Uterus (tissue), 4 donors: ENCODE measurements around the gene ISYNA1. TPM values are rescaled to one million over a fixed set of nuclear protein-coding genes. Genes with fewer than 3 reads are reported as not detected.

Source experiments
- DNase-seq, 2 donors: peaks; one replicate each; pipeline ENCODE4 v3.0.0-alpha.2; 2019 to 2020
- H3K27ac ChIP-seq, 2 donors: fragments of 200-600 bp; sonication (generic); 1 replicate in 1 of 2; 2 replicates in 1 of 2; pipeline ENCODE4 v1.5.1; 2016 to 2018
- H3K27me3 ChIP-seq, 2 donors: fragments of 200-600 bp; sonication (generic); one replicate each; pipeline ENCODE4 v1.5.1; 2018 to 2019; ENCODE audit warnings: control low read depth in 1 of 2
- H3K36me3 ChIP-seq, 2 donors: fragments of 200-600 bp; sonication (generic); one replicate each; pipeline ENCODE4 v1.5.1; 2019; ENCODE audit warnings: control low read depth in 1 of 2
- H3K4me1 ChIP-seq, 2 donors: fragments of 200-600 bp; sonication (generic); one replicate each; pipeline ENCODE4 v1.5.1; 2018 to 2019; ENCODE audit warnings: control low read depth in 1 of 2
- H3K4me3 ChIP-seq, 2 donors: fragments of 200-600 bp; sonication (generic); 1 replicate in 1 of 2; 2 replicates in 1 of 2; pipeline ENCODE4 v1.5.1; 2018 to 2019; ENCODE audit warnings: mild to moderate bottlenecking in 1 of 2
- H3K9me3 ChIP-seq, 2 donors: fragments of 200-600 bp; sonication (generic); one replicate each; pipeline ENCODE4 v1.5.1; 2019; ENCODE audit warnings: control low read depth in 1 of 2
- CTCF ChIP-seq, 4 experiments: fragments of 200-600 bp in 2 of 4; fragments of 450-650 bp in 2 of 4; sonication (generic) in 2 of 4; IDR thresholded peaks; one replicate each; pipeline ENCODE4 v1.5.1; 2016 to 2019; ENCODE audit warnings: antibody characterized with exemption in 4 of 4, mild to moderate bottlenecking in 2 of 4, moderate library complexity in 1 of 4
- POLR2A ChIP-seq, 2 donors: fragments of 450-650 bp; IDR thresholded peaks; one replicate each; pipeline ENCODE4 v1.6.1; 2016; ENCODE audit warnings: antibody characterized with exemption in 2 of 2, mild to moderate bottlenecking in 1 of 2, moderate library complexity in 1 of 2
- intact Hi-C: fragments of 100-400 bp; cut with DNase I; formaldehyde crosslinking; loops from one replicate; pipeline ENCODE4 v1.15.1; 2023; ENCODE audit warnings: low total_unique reads
- total RNA-seq, 4 donors: library from RNA; depleted of rRNA in 3 of 4; stranded (reverse); fragments of >200 nt in 3 of 4; gene quantifications; one replicate each; pipeline versions ENCODE4 v1.1.0 to v1.2.4, GENCODE V29; 2014 to 2023
- donor health status: DM: yes; HTN: yes; CAD: no.

Gene ISYNA1
- total RNA-seq, 4 donors from 2014 or later: 56.8 to 152 (median 106) TPM

- peaks cover 10 to 31% of the 10 kb centered on the region in 2 donors for H3K4me1 ChIP-seq
- intact Hi-C loops: no loop called here
- TF ChIP-seq POLR2A (IDR thresholded peaks at IDR 0.05): no peak
- TF ChIP-seq CTCF (IDR thresholded peaks at IDR 0.05): no peak
- H3K36me3 ChIP-seq: no peaks in the 10 kb centered on the region
- H3K9me3 ChIP-seq: no peaks in the 10 kb centered on the region
- no peak for DNase-seq
- H3K27ac ChIP-seq: peak overlapping the region; percentile 59 to 85
- no peak overlapping the region for H3K4me3 ChIP-seq
- H3K27me3 ChIP-seq: no peaks in the 10 kb centered on the region
Measured at GRCh38 chr19:18466354-18466753, 28.4 kb upstream of the ISYNA1 start.

- Histone ChIP-seq H3K27me3 (no peaks in the 10 kb centered on the region), H3K27ac (peak overlapping the region; percentile 59 to 85), H3K36me3 (no peaks in the 10 kb centered on the region), H3K4me3 (no peak overlapping the region), H3K4me1 (peaks cover 10 to 35% of the 10 kb centered on the region in 2 donors), H3K9me3 (no peaks in the 10 kb centered on the region)
- TF ChIP-seq POLR2A (IDR thresholded peaks at IDR 0.05) (no peak), CTCF (IDR thresholded peaks at IDR 0.05) (no peak)
- intact Hi-C loops: no loop called here
- no peak for DNase-seq
Measured at GRCh38 chr19:18465964-18466339, 28.0 kb upstream of the ISYNA1 start.

- TF ChIP-seq CTCF (IDR thresholded peaks at IDR 0.05) (no peak), POLR2A (IDR thresholded peaks at IDR 0.05) (no peak)
- H3K36me3 ChIP-seq: no peaks in the 10 kb centered on the region
- H3K9me3 ChIP-seq: no peaks in the 10 kb centered on the region
- H3K4me3 ChIP-seq: no peak overlapping the region
- H3K27me3 ChIP-seq: no peaks in the 10 kb centered on the region
- DNase-seq: no peak
- intact Hi-C loops: no loop called here
- peak overlapping the region; percentile 59 to 85 for H3K27ac ChIP-seq
- H3K4me1 ChIP-seq: peaks cover 13 to 41% of the 10 kb centered on the region in 2 donors
Measured at GRCh38 chr19:18465214-18465963, 27.5 kb upstream of the ISYNA1 start.

GRCh38 chr19:18464646-18465045 lies 26.7 kb upstream of the ISYNA1 start:
- peak; percentile 79 to 83 for DNase-seq
- H3K27me3 ChIP-seq: no peaks in the 10 kb centered on the region
- intact Hi-C loops: no loop called here
- H3K36me3 ChIP-seq: no peaks in the 10 kb centered on the region
- TF ChIP-seq POLR2A (IDR thresholded peaks at IDR 0.05) (no peak), CTCF (IDR thresholded peaks at IDR 0.05) (peak in 1 of 4 experiments; percentile 4)
- no peaks in the 10 kb centered on the region for H3K9me3 ChIP-seq
- peaks cover 20 to 41% of the 10 kb centered on the region in 2 donors for H3K4me1 ChIP-seq
- H3K4me3 ChIP-seq: no peak overlapping the region
- H3K27ac ChIP-seq: peak overlapping the region; percentile 59 to 85

GRCh38 chr19:18461471-18461870 lies 23.5 kb upstream of the ISYNA1 start:
- H3K4me3 ChIP-seq: no peak overlapping the region
- H3K27me3 ChIP-seq: no peaks in the 10 kb centered on the region
- no peaks in the 10 kb centered on the region for H3K9me3 ChIP-seq
- DNase-seq: no peak
- H3K4me1 ChIP-seq: peaks cover 20 to 36% of the 10 kb centered on the region in 2 donors
- intact Hi-C loops: no loop called here
- H3K36me3 ChIP-seq: no peaks in the 10 kb centered on the region
- H3K27ac ChIP-seq: peak overlapping the region; percentile 86
- TF ChIP-seq POLR2A (IDR thresholded peaks at IDR 0.05) (no peak), CTCF (IDR thresholded peaks at IDR 0.05) (no peak)
